Keratinocyte (primary cell): ENCODE data around the gene DRD2. TPM values are rescaled to one million over a fixed set of nuclear protein-coding genes. Genes with fewer than 3 reads are reported as not detected.

Experiments
- DNase-seq: peaks from one replicate; pipeline ENCODE4 v3.0.0-alpha.2; 2011; ENCODE audit warnings: low read depth, missing footprints, low spot score
- FAIRE-seq: peaks from 2 replicates; lab custom pipeline; 2011; peaks lifted over from hg19 to GRCh38; lab: Jason Lieb, UNC
- H2AFZ ChIP-seq: 2 replicates; pipeline ENCODE4 v1.6.0; 2012; ENCODE audit warnings: low read length, control low read depth, inconsistent platforms; ENCODE audit not compliant: control insufficient read depth
- H3K27ac ChIP-seq: 2 replicates; pipeline ENCODE4 v1.5.1; 2011; ENCODE audit warnings: low read length; ENCODE audit not compliant: control insufficient read depth, insufficient read depth
- H3K27me3 ChIP-seq: 3 replicates; pipeline ENCODE4 v1.6.0; 2011; ENCODE audit warnings: low read length; ENCODE audit not compliant: control insufficient read depth, insufficient read depth; ENCODE audit errors: extremely low read depth
- H3K36me3 ChIP-seq, 2 experiments: 2 replicates in 1 of 2; 3 replicates in 1 of 2; pipeline ENCODE4 v1.5.1; 2011; ENCODE audit warnings: low read length in 2 of 2, mild to moderate bottlenecking in 1 of 2; ENCODE audit not compliant: control insufficient read depth in 2 of 2, insufficient read depth in 2 of 2; ENCODE audit errors: extremely low read depth in 1 of 2
- H3K4me1 ChIP-seq: 3 replicates; pipeline ENCODE4 v1.5.1; 2011; ENCODE audit warnings: low read length; ENCODE audit not compliant: control insufficient read depth, insufficient read depth; ENCODE audit errors: extremely low read depth
- H3K4me2 ChIP-seq: 3 replicates; pipeline ENCODE4 v1.6.0; 2011; ENCODE audit warnings: low read depth, low read length; ENCODE audit not compliant: control insufficient read depth, insufficient read depth; ENCODE audit errors: extremely low read depth
- H3K4me3 ChIP-seq, 3 experiments: fragments of 200-600 bp in 1 of 3; sonication (generic) in 1 of 3; 2 replicates in 2 of 3; 3 replicates in 1 of 3; pipeline ENCODE4 v1.5.1; 2011 to 2016; ENCODE audit warnings: low read length in 3 of 3, mild to moderate bottlenecking in 3 of 3, control low read depth in 2 of 3, inconsistent platforms in 1 of 3, low read depth in 1 of 3, mixed read lengths in 1 of 3, mixed run types in 1 of 3, moderate library complexity in 1 of 3; ENCODE audit not compliant: control insufficient read depth in 2 of 3, insufficient read depth in 2 of 3; ENCODE audit errors: extremely low read depth in 1 of 3
- H3K79me2 ChIP-seq: 2 replicates; pipeline ENCODE4 v1.6.0; 2012; ENCODE audit warnings: low read length; ENCODE audit not compliant: control insufficient read depth, insufficient read depth
- H3K9ac ChIP-seq: 3 replicates; pipeline ENCODE4 v1.6.0; 2011; ENCODE audit warnings: low read length; ENCODE audit not compliant: control insufficient read depth, insufficient read depth; ENCODE audit errors: extremely low read depth
- H3K9me1 ChIP-seq: 3 replicates; pipeline ENCODE4 v1.6.0; 2011; ENCODE audit warnings: low read length; ENCODE audit not compliant: control insufficient read depth, insufficient read depth; ENCODE audit errors: extremely low read depth
- H3K9me3 ChIP-seq: 2 replicates; pipeline ENCODE4 v1.5.1; 2012; ENCODE audit warnings: low read depth, low read length; ENCODE audit not compliant: control insufficient read depth
- H4K20me1 ChIP-seq: 3 replicates; pipeline ENCODE4 v1.6.0; 2011; ENCODE audit warnings: low read length; ENCODE audit not compliant: control insufficient read depth, insufficient read depth; ENCODE audit errors: extremely low read depth
- CTCF ChIP-seq, 3 experiments: IDR thresholded peaks in 1 of 3; conservative IDR thresholded peaks in 1 of 3; optimal IDR thresholded peaks in 1 of 3; 2 replicates in 2 of 3; 3 replicates in 1 of 3; pipeline versions ENCODE3 to v1.5.1; 2011; ENCODE audit warnings: low read length in 3 of 3, mild to moderate bottlenecking in 3 of 3, moderate library complexity in 2 of 3, control low read depth in 1 of 3, inconsistent platforms in 1 of 3; ENCODE audit not compliant: insufficient read depth in 2 of 3; ENCODE audit errors: extremely low read depth in 1 of 3
- EZH2 ChIP-seq: IDR thresholded peaks from one replicate; pipeline ENCODE4 v1.6.1; 2012; ENCODE audit warnings: inconsistent platforms, mild to moderate bottlenecking, low read length, moderate library complexity
- dilution Hi-C: fragments of 300-500 bp; cut with MboI; formaldehyde crosslinking; loops from one replicate; pipeline ENCODE4 v1.7.0; 2020; ENCODE audit warnings: low sequenced_read_pairs; ENCODE audit not compliant: extremely low pct_ligation_motif_present
- polyA plus RNA-seq, 5 experiments: library from polyadenylated mRNA; depleted of rRNA in 3 of 5; stranded (reverse) in 3 of 5; stranded (forward) in 1 of 5; unstranded in 1 of 5; fragments of >200 nt; gene quantifications; 1 replicate in 1 of 5; 2 replicates in 3 of 5; 3 replicates in 1 of 5; pipeline versions ENCODE4 v1.2.1 to v1.2.3, GENCODE V29; 2011 to 2012; ENCODE audit warnings: missing spikeins in 2 of 5, low read depth in 1 of 5, low replicate concordance in 1 of 5

Gene DRD2
- polyA plus RNA-seq, 1 donor (not counting 4 experiments of a cell fraction or from before 2014, with no cell fraction given), result 0.26 TPM

- DNase-seq, result no peak
- Histone ChIP-seq H4K20me1 (no peaks in the 10 kb centered on the region), H3K9me1 (no peaks in the 10 kb centered on the region), H3K4me1 (peaks cover 11% of the 10 kb centered on the region), H3K9me3 (no peaks in the 10 kb centered on the region), H3K4me3 (no peak overlapping the region), H3K9ac (no peak overlapping the region), H2AFZ (no peak overlapping the region), H3K36me3 (no peaks in the 10 kb centered on the region), H3K27ac (no peak overlapping the region), H3K79me2 (no peaks in the 10 kb centered on the region), H3K27me3 (no peaks in the 10 kb centered on the region), H3K4me2 (no peak overlapping the region)
- dilution Hi-C loops, result no loop called here
- TF ChIP-seq EZH2, result no peak
- no peak for FAIRE-seq
Observed at GRCh38 chr11:113461639-113462038, 13.6 kb downstream of the DRD2 start.

GRCh38 chr11:113460469-113460868 is 14.7 kb downstream of the DRD2 start:
- no peak overlapping the region for H3K4me3 ChIP-seq
- H2AFZ ChIP-seq, result no peak overlapping the region
- TF ChIP-seq EZH2, result no peak
- TF ChIP-seq CTCF (optimal IDR thresholded peaks at IDR 0.05 in 1 of 3, IDR thresholded peaks at IDR 0.05 in 1 of 3, conservative IDR thresholded peaks at IDR 0.05 in 1 of 3; ENCODE audit: extremely low read depth in 1 of 3, insufficient read depth in 2 of 3, low read length in 3 of 3), result no peak
- H3K4me1 ChIP-seq, result peaks cover 4% of the 10 kb centered on the region
- no peaks in the 10 kb centered on the region for H4K20me1 ChIP-seq
- DNase-seq (no peak), FAIRE-seq (no peak)
- no peaks in the 10 kb centered on the region for H3K9me3 ChIP-seq
- no peak overlapping the region for H3K9ac ChIP-seq
- H3K27ac ChIP-seq, result no peak overlapping the region
- H3K27me3 ChIP-seq, result no peaks in the 10 kb centered on the region
- H3K36me3 ChIP-seq, result no peaks in the 10 kb centered on the region
- no peaks in the 10 kb centered on the region for H3K9me1 ChIP-seq
- dilution Hi-C loops, result no loop called here
- no peaks in the 10 kb centered on the region for H3K79me2 ChIP-seq
- H3K4me2 ChIP-seq, result no peak overlapping the region

- Histone ChIP-seq H3K27me3 (no peaks in the 10 kb centered on the region), H3K9me1 (no peaks in the 10 kb centered on the region), H3K36me3 (no peaks in the 10 kb centered on the region), H3K9me3 (no peaks in the 10 kb centered on the region), H3K4me1 (no peaks in the 10 kb centered on the region), H3K79me2 (no peaks in the 10 kb centered on the region), H3K4me3 (no peak overlapping the region), H4K20me1 (no peaks in the 10 kb centered on the region), H3K27ac (no peak overlapping the region), H2AFZ (no peak overlapping the region), H3K4me2 (no peak overlapping the region), H3K9ac (no peak overlapping the region)
- no peak for FAIRE-seq
- DNase-seq, result no peak
- dilution Hi-C loops, result loop anchor here (10.0 kb wide), 1 partner anchor 57 kb away; no protein-coding TSS in a partner anchor
- TF ChIP-seq CTCF (optimal IDR thresholded peaks at IDR 0.05 in 1 of 3, IDR thresholded peaks at IDR 0.05 in 1 of 3, conservative IDR thresholded peaks at IDR 0.05 in 1 of 3; ENCODE audit: extremely low read depth in 1 of 3, insufficient read depth in 2 of 3, low read length in 3 of 3), result no peak
- no peak for TF ChIP-seq EZH2
Observed at GRCh38 chr11:113458189-113458588, 17.0 kb downstream of the DRD2 start.
